GM12865 (cell line): ENCODE data around the gene ANO9.
"Not testable (repeated sequence)": the region's sequence is repeated elsewhere in the genome, so short reads cannot be mapped to it uniquely, and the experiment has no call there.

Experiments used
- DNase-seq: peaks from one replicate; pipeline ENCODE4 v3.0.0; 2010; ENCODE audit warnings: low read depth
- H3K4me3 ChIP-seq: 2 replicates; pipeline ENCODE4 v1.5.1; 2011; ENCODE audit warnings: mild to moderate bottlenecking, low read depth, low read length, control low read depth
- TF ChIP-seq, protein P1 (sequence below): IDR thresholded peaks from 2 replicates; pipeline ENCODE4 v1.5.1; 2011; ENCODE audit warnings: low read length, control low read depth, low read depth, inconsistent platforms; ENCODE audit not compliant: insufficient read depth; ENCODE audit errors: missing control alignments

Gene ANO9

DNA sequence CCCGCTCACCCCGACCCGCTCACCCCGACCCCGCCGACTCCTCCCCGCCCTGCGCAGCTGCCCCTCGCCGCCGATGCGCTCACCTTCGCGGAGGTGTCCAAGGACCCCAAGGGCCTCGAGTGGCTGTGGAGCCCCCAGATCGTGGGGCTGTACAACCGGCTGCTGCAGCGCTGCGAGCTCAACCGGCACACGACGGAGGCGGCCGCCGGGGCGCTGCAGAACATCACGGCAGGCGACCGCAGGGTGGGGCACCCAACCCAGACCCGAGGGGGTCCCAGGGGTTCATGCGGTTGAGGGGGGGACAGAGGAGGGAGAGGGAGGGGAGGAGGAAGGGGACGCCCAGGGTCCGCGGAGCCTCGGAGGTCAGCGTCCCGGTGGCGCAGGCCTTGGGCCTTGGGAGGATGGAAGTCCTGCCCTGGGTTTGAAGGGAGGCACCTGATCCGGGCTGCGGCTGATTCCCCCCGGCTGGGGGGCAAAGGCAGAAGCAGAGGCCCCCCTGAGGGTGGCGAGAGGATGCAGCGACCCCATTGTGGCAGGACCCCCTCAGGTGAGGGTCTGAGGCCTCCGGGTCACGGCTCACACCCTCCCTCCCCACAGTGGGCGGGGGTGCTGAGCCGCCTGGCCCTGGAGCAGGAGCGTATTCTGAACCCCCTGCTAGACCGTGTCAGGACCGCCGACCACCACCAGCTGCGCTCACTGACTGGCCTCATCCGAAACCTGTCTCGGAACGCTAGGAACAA lies 38.6 kb downstream of the ANO9 start:
- DNase-seq: no peak
- H3K4me3 ChIP-seq: no peak overlapping the region
- TF ChIP-seq, protein P1, sequence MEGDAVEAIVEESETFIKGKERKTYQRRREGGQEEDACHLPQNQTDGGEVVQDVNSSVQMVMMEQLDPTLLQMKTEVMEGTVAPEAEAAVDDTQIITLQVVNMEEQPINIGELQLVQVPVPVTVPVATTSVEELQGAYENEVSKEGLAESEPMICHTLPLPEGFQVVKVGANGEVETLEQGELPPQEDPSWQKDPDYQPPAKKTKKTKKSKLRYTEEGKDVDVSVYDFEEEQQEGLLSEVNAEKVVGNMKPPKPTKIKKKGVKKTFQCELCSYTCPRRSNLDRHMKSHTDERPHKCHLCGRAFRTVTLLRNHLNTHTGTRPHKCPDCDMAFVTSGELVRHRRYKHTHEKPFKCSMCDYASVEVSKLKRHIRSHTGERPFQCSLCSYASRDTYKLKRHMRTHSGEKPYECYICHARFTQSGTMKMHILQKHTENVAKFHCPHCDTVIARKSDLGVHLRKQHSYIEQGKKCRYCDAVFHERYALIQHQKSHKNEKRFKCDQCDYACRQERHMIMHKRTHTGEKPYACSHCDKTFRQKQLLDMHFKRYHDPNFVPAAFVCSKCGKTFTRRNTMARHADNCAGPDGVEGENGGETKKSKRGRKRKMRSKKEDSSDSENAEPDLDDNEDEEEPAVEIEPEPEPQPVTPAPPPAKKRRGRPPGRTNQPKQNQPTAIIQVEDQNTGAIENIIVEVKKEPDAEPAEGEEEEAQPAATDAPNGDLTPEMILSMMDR: no peak

DNA sequence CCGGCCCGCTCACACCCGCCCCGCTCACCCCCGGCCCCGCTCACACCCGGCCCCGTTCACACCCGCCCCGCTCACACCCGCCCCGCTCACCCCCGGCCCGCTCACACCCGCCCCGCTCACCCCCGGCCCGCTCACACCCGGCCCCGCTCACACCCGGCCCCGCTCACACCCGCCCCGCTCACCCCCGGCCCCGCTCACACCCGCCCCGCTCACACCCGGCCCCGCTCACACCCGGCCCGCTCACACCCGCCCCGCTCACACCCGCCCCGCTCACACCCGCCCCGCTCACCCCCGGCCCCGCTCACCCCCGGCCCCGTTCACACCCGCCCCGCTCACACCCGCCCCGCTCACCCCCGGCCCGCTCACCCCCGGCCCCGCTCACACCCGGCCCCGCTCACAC lies 40.6 kb downstream of the ANO9 start:
- H3K4me3 ChIP-seq, DNase-seq: not testable (repeated sequence)

DNA sequence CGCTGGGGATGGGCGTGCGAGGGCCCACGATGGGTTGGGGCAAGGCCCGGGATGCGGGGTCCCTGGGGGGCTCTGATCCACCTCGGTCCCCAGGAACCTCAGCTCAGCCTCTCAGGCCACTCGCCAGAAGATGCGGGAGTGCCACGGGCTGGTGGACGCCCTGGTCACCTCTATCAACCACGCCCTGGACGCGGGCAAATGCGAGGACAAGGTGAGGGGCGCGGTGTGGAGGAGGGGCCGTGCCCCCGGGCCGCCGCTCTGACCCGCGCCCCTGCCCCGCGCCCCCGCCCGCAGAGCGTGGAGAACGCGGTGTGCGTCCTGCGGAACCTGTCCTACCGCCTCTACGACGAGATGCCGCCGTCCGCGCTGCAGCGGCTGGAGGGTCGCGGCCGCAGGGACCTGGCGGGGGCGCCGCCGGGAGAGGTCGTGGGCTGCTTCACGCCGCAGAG lies 41.5 kb downstream of the ANO9 start:
- DNase-seq: no peak
- TF ChIP-seq, protein P1: no peak
- no peak overlapping the region for H3K4me3 ChIP-seq

- no peak overlapping the region for H3K4me3 ChIP-seq
- TF ChIP-seq, protein P1: no peak
- no peak for DNase-seq
These were observed 42.0 kb downstream of the ANO9 start for GRCh38 chr11:399731-400211.

GRCh38 chr11:398826-399225 lies 43.0 kb downstream of the ANO9 start:
- TF ChIP-seq, protein P1: no peak
- DNase-seq: no peak
- H3K4me3 ChIP-seq: no peak overlapping the region

DNA sequence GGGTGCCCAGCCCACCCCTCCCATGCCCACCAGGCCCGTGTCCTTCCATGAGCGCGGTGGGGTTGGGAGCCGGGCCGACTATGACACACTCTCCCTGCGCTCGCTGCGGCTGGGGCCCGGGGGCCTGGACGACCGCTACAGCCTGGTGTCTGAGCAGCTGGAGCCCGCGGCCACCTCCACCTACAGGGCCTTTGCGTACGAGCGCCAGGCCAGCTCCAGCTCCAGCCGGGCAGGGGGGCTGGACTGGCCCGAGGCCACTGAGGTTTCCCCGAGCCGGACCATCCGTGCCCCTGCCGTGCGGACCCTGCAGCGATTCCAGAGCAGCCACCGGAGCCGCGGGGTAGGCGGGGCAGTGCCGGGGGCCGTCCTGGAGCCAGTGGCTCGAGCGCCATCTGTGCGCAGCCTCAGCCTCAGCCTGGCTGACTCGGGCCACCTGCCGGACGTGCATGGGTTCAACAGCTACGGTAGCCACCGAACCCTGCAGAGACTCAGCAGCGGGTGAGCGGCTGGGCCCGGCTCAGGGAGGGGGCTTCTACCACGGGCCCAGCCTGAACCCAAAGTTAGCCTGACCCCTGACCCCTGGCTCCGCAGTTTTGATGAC lies 44.8 kb downstream of the ANO9 start:
- peak overlapping the region; percentile 33 for H3K4me3 ChIP-seq
- DNase-seq: peak; percentile 81
- TF ChIP-seq, protein P1: peak; percentile 68

DNA sequence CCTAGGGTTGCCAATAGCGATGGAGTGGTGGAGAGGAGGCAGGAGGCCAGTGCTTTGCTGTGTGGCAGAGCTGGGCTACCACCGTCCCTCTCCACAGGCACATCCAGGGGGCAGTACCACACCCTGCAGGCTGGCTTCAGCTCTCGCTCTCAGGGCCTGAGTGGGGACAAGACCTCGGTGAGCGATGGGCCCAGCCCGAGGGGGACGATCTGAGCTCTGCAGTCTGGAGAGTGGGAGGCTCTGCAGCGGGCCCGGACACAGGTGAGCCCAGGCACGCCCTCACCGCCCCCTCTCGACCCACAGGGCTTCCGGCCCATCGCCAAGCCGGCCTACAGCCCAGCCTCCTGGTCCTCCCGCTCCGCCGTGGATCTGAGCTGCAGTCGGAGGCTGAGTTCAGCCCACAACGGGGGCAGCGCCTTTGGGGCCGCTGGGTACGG lies 45.3 kb downstream of the ANO9 start:
- no peak overlapping the region for H3K4me3 ChIP-seq
- no peak for DNase-seq
- TF ChIP-seq, protein P1: no peak
